DMS153 treated with DMSO at 0.1 percent for 48 hours (cell line): Measurements from ENCODE around the gene CFAP68.
"Not testable (repeated sequence)": the region's sequence is repeated elsewhere in the genome, so short reads cannot be mapped to it uniquely, and the experiment has no call there.

Experiments used
- DNase-seq: peaks from one replicate; lab custom pipeline; 2025; ENCODE audit not compliant: unreplicated experiment; lab: John Stamatoyannopoulos, UW

CFAP68 gene

DNA sequence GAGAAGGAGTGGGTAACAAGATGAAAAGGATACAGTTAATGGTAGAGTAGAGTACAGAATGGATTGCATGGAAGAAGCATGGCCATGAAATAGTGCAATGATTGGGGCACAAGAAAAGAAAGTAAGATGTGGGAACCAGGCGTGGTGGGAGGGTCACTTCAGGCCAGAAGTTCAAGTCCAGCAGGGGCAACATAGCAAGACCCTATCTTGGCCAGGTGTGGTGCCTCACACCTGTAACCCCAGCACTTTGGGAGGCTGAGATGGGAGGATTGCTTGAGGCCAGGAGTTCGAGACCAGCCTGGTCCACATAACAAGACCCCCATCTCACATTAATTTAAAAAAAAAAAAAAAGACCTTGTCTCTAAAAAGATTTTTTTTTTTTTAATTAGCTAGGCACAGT, 38.0 kb downstream of the CFAP68 start:
- no peak for DNase-seq

DNA sequence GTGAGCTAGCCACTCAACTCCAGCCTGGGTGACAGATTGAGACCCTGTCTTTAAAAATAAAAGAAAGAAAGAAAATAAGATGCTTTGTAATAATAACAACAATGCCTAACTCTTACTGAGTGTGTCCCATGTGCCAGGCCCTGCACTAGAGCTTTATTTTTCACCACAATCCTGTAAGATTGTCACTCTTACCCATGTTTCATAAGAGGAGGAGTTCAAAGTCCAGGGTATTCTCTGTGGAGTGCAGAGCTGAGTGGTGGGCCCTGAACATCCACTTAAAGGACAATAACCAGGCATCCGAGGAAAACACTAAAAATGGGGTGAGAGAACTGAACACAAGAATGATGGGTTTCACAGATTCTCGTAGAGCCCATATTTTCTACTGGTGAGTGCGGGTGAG, 38.4 kb downstream of the CFAP68 start:
- no peak for DNase-seq

DNA sequence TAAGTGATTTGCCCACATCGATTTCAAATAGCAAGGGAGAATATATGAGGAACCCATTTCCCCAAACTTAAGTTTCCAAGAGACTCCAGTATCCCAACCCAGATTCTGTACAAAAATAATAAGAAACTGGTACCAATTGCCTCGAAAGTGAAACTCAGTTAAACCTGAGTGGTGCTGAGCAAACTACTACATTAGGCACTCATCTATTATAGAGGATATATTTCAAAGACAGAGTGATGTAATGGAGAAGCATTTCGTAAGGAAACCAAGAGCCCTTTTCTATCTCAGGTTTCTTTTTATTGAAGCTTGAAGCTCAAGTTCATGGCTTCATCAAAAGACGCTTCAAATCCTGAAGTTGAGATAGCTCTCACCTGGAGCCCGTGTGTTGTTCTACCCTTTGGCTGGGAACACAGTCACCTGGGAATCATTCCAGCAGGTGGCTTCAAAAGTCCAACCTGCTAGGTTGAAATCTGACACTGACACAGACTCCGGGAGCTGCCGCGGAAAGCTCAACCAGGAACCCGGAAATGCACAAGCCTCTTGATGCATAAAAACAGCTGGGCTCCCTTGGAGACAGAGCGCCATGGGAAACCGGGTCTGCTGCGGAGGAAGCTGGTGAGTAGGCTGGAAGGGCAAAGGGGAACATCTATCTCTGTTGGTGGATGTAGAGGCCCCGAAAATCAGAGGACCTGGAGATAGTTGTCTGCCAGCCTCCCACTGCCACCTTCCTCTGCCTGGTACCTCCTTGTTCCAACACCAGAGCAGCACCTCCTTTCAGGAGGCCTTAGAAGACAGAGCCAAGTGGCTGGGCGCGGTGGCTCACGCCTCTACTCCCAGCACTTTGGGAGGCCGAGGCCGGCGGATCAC, 39.3 kb downstream of the CFAP68 start, which contains the start of gene C11orf52:
C11orf52 (plus strand) TSS at position 524 of the 867 bp plus-strand sequence; CDS start at position 584, 60 bp downstream.
- peak; percentile 93 for DNase-seq

DNA sequence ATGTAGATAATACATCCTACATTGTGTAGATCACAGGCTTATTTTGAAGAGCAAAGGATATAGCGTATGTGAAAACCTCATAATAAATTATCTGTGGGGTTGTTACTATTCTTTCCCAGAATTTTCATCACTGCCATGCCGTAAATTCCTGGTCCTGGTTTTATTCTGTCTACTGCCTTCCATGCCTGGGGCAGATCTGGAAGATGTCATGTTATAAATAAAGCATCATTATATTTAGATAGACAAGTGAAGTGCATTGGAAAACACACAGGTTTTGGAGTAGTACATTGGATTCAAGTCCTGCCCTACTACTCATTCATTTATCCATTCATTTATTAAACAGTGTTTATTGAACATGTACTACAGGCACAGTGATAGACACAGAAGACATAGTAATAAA, 41.6 kb downstream of the CFAP68 start:
- no peak for DNase-seq

DNA sequence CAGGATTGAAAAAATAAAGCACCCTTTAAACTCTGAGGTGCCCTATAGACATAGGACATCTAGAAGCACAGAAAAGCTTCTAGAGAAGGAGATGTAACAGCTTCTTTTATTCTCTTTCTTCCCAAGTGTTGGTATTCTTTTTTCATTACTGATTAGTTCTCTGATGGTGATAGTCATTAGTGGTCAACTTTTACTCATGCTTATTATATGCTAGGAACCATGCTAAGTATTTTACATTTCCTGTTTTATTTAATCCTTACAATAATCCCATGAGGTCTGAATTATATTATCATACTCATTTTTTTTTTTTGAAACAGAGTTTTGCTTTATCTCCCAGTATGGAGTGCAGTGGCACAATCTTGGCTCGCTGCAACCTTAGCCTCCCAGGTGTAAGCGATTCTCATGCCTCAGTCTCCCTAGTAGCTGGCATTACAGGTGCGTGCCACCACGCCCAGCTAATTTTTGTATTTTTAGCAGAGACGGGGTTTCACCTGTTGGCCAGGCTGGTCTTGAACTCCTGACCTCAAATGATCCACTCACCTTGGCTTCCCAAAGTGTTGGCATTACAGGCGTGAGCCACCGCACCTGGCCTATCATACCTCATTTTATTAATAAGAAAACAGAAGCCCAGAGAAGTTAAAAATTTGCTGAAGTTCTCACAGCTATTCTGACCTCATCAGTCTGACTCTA, 42.3 kb downstream of the CFAP68 start:
- DNase-seq, result no peak

DNA sequence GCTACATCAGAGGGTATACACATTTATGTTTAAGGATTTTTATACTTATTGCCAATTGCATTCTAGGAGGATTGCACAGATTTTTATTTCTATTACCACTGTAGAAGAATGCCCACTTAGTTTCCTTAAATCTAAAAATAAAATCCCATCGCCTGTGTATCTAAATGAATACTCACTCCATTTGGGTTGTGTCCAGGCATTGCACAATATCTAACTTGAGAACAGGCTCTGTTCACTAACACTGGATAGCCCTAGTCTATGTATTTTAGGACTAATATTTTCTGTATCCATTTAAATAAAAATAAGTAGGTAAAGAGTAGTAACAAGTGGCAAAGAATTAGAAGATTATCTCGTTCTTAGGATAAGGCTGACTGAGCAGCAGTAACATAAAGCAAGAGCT, 43.5 kb downstream of the CFAP68 start:
- no peak for DNase-seq

DNA sequence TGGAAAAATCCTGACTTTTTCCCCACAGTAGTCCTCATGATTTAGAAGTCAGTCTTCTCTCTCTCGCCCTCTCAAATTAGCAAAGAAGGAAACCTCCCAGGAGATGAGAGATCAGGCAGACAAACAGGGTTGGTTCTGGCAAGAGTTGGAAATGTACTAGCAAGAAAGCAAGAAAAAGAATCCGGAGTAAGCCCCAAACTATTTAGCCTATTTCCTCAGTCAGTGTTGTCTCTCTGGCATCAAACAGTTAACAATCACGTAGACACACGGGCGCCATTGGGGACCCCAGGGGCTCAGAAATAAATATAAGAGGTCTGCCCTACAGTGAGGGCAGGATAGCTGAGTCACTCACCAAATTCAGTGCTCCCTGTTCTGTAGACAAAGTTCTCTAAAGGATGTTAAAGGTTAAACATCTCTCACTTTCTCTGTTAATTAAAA, 44.0 kb downstream of the CFAP68 start:
- DNase-seq, result no peak

DNA sequence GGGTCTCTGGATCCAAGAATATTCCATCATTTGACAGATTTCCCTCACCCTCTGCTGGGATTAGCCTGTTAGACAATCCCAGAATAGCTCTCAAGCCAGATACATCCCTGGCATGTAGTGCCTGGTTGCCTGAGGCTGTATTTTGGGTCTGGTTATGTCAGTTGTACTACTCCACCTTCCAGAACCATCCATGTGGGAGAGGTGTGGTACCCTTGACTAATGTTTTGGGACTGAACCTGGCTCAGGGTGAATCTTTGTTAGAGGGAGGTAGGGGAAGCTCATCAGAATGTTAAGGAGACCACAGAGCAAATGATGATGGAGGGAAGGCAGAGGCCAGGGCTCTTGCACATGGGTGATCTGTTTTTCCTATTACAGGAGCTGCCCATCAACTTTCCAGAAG, 44.6 kb downstream of the CFAP68 start:
- DNase-seq, result no peak

DNA sequence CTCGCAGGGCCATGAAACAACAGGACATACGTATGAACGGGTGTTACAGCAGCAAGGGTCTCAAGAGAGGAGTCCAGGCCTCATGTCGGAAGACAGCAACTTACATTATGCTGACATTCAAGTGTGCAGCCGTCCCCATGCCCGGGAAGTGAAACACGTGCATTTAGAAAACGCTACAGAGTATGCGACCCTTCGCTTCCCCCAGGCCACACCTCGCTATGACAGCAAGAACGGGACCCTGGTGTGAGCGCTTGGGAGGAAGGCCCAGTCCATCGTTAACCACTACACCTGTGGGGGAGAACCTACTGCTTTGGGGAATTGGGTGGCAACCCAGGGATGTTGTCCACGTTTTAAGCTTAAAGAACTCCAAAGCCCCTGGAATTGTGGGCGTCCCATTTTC, 46.6 kb downstream of the CFAP68 start:
- no peak for DNase-seq

DNA sequence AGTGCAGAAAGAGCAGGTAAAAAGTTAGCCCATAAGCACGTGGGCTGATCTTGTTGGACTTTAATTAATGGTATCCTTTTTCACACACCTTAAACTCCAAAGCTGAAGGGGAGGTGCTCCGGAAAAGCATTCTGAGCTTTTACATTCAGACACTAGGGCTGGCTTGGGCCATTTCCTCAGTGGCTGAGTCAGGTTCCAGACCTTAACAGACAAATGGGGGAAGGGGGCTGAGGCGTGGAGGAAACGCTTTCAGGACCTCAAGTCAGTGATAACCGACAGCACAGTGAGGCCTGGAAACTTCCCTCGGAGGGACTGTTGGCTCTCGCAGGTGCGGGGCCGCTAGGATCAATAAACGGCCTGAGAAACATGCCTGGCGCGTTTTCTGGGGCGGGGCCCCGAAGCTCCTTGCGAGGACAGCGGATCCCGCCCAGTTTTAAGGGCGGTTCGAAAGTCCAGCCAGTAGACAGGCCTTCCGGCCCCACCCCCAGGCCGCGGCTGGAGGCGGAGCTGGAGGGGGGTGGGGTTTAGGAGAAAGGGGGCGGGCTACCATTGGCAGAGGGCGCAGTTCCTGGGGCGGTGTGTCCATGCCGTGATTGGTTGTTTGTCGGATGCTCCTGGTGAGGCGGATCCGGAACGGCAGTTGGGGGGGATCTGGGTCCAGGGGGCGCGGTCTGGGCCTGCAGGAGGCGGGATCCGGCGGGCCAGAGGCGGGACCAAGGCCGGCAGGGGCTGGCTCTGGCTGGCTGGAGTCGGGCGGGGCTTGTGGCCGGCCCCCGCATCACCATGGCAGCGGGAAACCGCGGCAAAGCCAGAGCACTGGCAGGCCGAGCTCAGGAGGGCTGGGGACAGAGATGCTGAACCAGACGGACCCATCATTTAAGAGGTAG, 47.4 kb downstream of the CFAP68 start:
- peak; percentile 98 for DNase-seq

GRCh38 chr11:111930472-111930871, 51.1 kb downstream of the CFAP68 start:
- no peak for DNase-seq

- DNase-seq, result no peak
Observed at GRCh38 chr11:111932611-111932950, 53.2 kb downstream of the CFAP68 start.

- not testable (repeated sequence) for DNase-seq
Observed at GRCh38 chr11:111933176-111933575, 53.8 kb downstream of the CFAP68 start.

DNA sequence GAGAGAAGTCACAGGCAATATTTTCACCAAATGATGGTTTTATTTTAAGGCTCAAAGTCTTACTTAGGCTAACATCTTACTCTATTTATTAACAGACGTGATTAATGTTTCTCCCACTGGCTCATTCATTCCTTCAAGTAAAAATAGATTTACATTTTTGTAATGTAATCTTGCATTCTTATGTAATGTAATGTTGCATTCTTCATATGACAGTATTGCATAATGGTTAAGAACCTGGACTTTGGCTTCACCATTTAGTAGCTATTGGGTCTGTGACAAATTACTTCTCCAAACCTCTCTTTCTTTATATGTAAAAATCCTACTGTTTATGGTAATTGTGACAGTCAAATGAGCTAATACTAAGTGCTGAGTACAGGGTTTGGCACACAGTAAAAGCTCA, 54.5 kb downstream of the CFAP68 start:
- no peak for DNase-seq

DNA sequence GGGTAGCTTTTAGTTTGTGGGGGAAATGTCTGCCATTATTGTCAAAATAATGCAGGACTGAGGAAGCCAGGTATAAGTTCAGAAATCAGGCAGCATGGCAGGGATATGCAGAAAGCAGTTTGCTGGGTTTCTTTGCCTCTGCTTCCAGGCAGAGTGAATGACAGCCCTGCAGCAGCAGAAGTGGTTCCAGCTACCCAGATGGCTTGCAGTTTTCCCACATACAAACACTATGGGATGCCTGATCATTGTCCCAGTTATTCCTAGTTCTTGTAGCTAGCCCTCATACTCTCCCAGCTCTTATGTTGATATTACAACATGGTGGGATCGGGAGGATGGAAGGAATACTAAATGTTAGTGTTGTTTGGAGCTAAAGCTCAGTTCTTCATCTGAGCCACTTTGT, 55.0 kb downstream of the CFAP68 start:
- no peak for DNase-seq
